Right ventricle myocardium inferior (tissue), 1 donor: Measurements from ENCODE around the gene SLC16A3. TPM values are rescaled to one million over a fixed set of nuclear protein-coding genes. Genes with fewer than 3 reads are reported as not detected.

Experiments
- ATAC-seq: fragments of 200-7000 bp; cut with Tn5 transposase; one replicate; pipeline ENCODE4 v1.9.1; 2020; ENCODE audit warnings: mild to moderate bottlenecking, moderate library complexity
- DNase-seq: peaks from one replicate; pipeline ENCODE4 v3.0.0; 2021; ENCODE audit errors: missing footprints
- intact Hi-C: fragments of 100-400 bp; cut with DNase I; formaldehyde crosslinking; loops from one replicate; pipeline ENCODE4 v1.11.0; 2022
- total RNA-seq: library from RNA; stranded (reverse); fragmentation: NEBNext Ultra II Directional; extraction: Animal tissue kit (Norgen Biotek cat#: 25700); gene quantifications from one replicate; pipeline ENCODE4 v1.2.1, GENCODE V29; 2021
- donor health status: DM: no; HTN: yes; CAD: no; lungs with severe emphysema.

SLC16A3 gene
- total RNA-seq, 1 donor from 2014 or later: 10.4 TPM

DNA sequence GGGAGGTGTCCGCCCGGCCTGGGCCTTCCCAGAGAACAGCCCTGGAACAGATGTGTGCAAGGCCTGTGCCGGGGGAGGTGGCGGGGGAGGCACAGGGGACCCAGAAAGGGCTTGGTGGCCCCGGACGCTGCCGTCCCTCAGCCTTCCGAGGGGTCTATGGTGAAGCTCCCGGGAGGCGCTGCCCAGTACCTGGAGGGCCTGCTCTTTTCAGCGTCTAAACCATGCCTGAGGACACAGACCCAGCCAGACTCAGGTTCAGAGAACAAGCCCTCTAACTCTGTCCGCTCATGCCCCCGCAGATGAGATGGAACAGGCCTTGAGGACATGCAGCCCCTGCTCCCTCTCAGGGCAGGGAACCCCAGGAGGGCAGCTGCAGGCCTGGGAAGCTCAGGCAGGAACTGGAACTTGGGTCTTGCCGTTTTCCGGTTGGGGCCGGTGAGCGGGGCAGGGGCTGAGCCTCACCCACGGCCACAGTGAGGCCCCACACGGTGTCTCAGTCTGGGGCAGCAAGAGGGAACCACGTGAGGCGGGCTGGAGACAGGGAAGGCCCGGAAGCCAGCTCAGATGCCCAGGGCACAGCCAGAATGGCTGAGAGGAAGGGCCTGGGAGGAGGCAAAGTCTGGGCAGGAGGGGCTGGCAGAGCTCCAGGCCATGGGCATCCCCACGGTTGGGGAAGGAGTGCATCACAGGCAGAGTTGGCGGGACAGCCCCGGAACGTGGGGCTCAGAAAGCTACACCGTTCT, 12.5 kb downstream of the SLC16A3 start:
- intact Hi-C loops: no loop called here
- ATAC-seq: peak; percentile 40

DNA sequence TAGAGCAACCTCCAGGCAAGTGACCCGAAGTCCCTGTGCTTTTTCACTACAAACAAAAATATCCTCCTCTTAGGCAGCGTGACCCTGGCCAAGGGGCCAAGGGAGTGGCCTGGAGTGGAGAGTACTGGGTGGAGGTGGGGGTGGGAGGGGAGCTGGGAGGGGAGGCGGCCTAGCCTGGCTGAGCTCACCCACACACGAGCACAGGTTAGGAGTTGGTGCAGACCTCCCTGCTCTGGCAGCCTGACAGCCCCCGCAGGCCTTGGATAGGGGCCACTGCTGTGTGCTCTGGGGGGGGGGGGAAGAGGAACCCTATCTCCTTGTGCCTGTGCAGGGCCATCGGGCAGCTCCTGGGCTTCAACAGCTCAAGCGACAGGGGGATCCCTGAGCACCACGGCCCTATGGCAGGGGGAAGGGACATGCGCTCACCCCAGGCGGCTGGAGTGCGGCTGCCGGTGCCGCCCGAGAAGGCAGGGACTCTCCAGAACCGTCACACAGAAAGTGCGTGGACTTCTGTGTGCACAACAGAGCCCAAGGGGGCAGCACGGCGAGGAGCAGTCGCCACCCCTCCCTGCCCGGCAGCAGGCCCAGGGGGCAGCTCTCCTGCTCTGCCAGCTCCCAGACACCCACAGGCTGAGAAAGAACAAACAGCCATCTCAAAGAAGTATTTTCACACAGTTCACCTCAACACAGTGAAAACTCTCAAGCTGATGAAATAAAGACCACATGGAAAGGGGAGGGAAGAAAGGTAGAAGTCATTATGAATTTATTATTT, 13.3 kb downstream of the SLC16A3 start:
- ATAC-seq: peak; percentile 42
- DNase-seq: peak; percentile 74
- intact Hi-C loops: loop anchor here (2.0 kb wide), 1 partner anchor 51 kb away; no protein-coding TSS in a partner anchor

More for the DNA sequence above, 12.5 kb downstream of the SLC16A3 start:
- DNase-seq: peak; percentile 92

DNA sequence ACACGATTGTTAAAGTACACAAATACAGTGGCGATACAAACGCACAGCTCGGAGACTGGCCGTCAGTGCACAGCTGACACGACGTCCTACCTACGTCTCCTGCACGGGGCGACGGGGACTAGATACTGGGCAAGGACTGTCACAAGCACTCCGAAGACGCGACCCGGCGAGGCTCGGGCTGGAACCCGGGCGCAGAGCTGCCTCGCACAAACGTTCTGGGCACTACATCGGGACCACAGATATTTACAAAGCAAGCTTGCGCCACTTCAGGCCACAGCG, 13.8 kb downstream of the SLC16A3 start:
- no peak for ATAC-seq

DNA sequence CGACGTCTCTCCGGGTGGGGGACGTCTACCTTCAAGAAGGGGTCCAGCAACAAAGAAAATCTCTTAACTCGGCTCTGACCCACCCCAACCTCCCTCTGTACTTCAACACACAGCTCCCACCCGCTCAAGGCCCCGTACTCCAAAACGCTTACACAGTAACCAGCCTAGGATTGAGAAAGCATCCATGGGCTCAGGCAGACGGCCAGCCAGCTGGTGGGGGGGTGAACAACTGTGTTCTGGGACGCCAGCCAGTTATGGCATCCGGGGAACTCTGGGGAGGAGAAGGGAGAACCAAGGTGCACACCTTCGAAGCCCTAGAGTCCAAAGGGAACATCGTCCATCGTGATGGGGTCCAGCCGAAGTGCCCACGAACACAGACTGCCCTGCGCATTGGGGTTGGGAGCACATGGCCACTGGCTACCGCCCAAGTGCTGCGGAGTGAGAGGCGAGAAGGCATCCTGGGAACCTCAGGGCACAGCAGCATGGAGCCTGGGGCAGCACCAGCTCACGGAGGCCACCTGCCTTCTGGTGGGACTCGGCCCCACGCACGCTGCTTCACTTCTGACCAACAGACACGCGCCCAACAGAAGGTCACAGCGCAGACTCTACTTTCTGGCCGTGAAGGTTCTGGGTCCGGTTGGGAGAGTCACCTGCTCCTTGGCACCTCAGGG, 14.3 kb downstream of the SLC16A3 start:
- ATAC-seq (peak; percentile 44), DNase-seq (peak; percentile 85)
- intact Hi-C loops: loop anchor here (2.0 kb wide), 1 partner anchor 50 kb away; no protein-coding TSS in a partner anchor

More for the DNA sequence above, 13.8 kb downstream of the SLC16A3 start:
- peak; percentile 43 for DNase-seq
- intact Hi-C loops: loop anchor here (2.0 kb wide), 1 partner anchor 50 kb away; no protein-coding TSS in a partner anchor

DNA sequence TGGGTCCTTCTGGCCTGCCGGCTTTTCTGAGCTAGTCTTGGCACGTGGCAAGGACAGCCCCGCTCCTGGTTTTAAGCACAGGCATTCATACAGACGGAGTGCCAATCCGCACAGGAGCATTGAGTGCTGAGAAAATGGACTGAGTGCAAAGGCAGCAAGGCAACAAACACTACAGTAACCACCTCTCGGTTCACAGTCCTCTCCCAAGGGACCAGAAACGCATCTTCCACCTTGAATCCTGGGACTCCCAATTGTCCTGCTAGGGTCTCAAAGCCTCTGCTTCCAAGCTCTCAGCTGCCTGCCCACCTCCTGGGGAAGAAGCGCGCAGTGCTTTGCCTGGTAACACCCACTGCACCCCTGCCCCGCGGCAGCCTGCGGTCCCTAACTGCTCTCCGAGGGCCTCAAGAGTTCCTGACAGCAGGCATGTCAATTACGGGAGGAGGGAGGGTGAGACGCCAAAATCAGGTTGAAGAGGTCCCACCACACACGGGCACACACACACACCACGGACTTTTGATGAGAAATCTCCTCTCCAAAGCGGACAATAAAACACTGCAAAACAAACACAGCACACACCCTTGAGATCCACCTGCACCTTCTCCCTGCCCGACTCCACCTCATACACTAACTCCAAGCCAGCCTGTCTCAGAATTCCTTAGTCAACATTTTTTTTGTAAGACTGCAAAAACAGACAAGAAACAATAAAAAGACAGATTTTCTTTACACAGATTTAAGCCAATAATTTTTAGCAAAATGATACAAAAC, 15.0 kb downstream of the SLC16A3 start:
- intact Hi-C loops: loop anchor here (2.0 kb wide), 1 partner anchor 49 kb away; no protein-coding TSS in a partner anchor
- DNase-seq (peak; percentile 56), ATAC-seq (no peak)

DNA sequence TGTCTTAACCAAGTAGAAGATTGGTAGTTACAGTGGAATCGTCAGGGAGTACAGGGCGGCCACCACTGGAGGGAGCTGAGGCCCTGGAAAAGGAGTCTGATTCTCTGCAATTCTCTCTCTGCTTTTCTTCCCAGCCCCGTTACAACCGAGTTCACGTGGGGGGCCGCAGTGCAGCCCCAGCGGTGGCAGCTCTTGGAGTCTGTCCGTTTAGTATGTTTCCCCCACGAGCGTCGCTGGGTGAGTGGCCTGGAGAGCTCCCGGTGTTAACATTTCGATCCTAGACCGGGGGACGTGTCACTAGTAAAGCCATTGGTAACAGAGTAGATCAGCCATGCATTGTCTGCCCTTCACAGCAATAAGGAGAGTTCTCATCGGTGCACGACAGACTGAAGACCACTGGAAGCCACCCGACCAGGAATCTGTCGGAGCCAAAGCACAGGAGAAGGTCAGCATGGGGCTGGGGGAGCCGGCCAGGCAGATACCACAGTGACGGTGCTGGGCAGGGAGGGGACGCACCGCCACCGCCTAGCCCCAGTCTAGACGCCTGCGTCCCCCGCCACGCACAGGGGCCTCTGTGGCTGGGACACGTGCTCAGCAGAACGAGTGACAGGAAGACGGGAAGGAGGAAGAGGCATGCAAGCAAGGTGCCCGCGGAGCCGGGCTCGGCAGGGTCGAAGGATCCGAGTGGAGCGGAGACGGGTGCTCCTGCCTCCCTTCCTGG, 15.7 kb downstream of the SLC16A3 start:
- intact Hi-C loops: no loop called here
- DNase-seq: peak; percentile 66

DNA sequence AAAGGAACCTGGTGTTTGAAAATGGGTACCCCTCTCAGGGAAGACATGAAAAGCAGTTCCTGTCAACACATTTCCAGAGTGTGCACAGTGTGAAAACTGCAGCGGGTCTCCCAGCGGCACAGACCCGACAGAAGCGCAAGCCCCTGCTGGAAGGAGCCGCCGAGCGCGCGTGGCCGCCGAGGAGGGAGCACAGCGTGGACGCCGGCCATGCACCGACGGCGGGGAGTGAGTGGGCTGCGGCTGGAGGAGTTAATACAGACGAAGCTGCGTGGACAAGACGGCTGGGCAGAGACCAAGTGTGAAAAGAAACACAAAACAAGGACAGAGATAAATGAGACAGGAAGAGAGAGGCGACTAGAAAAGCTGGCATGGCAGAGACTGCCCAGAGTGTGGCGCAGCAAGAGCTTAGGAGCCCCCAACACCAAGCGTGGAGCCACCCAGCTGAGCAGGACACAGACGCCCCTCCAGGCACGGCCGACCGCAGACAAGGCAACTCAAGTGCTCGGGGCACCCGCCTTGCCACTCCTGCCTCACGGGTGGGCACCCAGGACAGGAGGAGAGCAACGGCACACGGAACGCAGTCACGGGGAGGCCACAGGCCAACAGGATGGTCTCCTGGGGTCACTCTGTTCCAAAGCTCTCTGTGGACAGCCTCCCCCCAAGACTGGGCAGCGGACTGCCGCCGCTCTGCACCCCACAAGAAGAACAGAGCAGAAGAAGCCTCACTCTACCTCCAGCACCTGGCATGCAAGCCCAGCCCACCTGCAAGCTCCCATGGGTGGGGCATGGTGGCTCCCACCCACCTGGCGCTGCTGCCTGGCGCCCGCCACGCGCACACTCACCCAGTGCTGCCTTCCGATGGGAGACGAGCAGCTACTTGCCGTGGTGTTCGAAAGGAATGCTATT, 16.5 kb downstream of the SLC16A3 start:
- ATAC-seq (no peak), DNase-seq (peak; percentile 62)
- intact Hi-C loops: no loop called here

More for the DNA sequence above, 15.7 kb downstream of the SLC16A3 start:
- no peak for ATAC-seq

DNA sequence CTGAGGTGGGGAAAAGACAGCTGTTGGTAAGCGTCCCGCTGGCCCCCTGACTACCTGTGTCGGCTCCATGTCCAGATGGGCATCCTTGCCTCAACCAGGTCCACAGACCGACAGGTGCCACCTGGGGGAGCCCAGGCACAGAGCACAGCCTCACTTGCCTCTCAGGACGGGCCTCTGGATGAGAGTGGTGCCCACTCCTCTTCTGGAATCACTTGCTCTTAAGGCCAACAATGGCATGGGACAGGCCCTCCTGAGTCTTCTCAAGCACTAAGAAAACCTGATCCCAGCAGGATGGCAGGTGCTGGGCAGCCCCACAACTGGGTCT, 17.2 kb downstream of the SLC16A3 start:
- ATAC-seq: no peak
- intact Hi-C loops: no loop called here
- peak; percentile 57 for DNase-seq

DNA sequence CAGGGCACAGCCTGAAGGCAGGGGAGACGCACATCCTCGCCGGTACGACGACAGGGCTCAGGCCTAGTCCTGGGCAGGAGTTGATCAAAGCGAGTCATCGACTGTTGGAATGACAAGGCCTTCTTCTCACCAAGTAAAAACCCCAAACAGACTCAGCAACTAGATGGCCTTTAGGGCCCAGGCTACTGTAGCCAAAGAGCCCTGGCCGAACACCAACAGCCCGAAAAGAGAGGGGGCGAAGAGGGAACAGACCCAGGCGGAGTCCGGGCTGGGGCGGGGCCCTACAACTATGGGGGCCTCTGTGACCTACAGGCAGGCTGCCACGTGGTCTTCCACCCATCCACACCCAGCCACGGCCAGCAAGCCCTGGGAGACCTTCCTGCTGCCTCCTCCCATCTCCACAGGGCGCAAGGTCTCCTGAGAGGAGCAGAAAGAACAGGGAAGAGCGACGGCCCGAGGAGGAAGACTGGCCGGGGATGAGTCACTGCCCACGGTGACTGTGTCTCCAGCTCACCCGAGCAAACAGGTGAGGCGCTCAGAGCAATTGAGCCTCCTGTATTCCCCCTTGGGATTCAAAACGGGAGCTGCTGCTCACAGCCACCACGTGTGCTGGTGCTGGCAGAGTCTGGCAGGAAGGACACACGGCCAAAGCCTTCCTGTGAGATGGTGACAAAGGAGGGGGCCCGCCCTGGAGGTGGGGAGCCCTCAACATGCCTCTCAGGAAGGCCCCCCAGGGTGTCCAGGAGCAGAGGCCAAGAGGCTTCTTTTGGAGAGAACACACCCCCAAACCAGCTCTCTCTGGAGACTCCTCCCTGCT, 17.7 kb downstream of the SLC16A3 start:
- DNase-seq: peak; percentile 62
- intact Hi-C loops: no loop called here
- ATAC-seq: peak; percentile 24

DNA sequence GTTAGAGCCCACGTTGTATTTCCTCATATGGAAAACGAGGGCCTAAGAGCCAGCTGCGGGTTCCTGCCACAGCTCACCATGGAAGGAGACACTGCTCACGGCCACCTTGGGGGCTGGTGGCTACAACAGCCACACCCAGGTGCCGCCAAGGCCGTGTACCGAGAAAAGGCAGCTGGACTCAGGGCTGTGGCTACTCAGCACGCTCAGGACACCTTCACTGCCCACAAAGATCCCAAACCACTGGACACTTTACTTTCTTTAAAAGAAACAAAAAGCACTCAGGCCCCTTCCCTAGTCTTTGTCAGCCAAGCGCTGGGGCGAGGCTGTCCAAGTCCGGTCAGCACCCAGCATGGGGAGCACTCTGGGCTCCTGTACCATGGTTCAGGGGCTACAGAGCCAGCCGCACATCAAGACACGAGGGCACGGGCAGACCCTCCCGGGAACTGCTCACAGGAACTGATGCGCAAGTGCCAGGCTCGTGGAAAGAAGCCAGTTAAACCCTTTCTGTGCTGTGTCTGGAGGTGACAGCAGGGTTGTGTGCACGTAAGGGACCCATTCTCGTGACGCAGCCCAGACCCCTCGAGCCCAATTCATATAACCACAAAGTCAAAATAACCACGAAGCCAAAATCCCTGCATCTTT, 18.5 kb downstream of the SLC16A3 start:
- ATAC-seq (no peak), DNase-seq (peak; percentile 55)
- intact Hi-C loops: no loop called here

DNA sequence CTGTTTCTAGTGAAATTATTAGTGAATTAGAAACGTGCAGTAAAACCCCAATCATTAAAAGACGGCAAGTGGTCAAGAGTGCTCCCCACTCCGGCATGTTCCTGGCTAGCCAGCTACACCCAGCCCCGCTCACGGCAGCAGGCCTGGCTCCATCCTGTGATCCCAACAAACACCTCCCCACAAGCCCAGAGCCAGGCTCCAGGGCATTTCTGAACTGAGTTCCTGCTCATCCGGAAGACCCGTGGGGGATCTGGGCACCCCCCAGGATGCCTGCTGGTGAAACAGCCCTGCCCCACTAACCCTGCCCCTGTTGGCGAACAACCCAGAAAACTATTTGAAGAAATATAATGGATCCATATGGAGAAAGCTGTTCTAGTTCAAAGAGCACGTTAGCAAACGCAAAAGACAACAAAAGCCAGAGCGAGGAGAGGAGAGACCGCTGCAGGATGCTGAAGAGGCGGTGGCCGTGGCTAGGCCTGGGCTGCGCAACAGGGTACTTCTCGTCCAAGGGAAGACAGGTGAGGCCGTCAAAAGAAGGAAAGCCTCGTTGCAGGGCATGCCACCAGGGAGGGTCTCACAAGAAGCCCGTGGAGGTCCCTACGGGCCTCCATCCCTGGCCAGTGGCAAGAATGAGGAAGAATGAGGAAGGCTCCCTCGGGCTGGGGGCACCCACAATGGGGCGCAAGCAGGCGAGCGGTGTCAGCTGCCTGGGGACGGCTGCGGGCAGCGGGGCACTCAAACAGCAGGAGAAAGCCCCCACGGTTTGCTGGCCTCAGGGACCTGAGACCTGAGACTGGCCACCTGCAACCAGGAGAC, 19.2 kb downstream of the SLC16A3 start:
- DNase-seq (peak; percentile 40), ATAC-seq (no peak)
- intact Hi-C loops: no loop called here

DNA sequence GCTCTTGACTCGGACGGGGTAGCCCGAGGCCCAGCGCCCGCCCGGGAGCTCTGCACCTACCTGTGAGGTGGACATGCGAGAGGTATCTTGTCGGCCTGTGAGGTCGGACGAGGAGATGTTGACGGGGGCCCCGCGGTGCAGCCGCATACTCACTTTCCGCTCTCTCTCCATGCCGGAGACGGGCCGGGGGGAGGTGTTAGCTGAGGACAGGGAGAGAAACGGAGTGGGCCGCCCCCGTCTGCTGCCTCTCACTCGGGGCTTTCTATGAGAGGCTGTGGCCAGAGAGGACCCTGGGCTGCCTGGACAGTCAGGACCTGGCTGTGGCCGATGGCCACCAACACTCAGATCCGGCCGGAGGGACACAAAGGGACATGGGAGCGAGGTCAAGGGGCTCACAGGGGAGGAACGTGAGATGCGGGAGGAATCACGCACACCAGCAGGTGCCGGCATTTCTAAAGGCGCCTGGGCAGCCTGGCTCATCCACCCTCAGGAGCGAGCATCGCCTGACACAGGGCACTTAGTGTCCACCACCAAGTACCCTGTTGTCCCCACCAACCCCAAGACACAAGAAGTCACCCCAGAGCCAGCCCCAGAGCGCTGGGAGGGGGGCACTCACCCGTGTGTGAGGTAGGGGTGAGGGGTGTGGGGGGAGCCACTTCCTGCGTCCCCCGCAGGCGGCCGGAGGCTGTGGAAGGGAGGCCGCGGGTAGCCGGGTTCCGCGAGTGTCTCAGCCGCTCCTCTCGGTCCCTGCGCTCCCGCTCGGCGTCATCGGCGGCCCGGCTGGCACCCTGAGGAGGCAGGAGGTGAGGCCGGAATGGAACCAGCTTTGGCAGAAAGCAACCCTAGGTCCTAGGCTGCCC, 20.2 kb downstream of the SLC16A3 start:
- DNase-seq (peak; percentile 43), ATAC-seq (no peak)
- intact Hi-C loops: no loop called here

DNA sequence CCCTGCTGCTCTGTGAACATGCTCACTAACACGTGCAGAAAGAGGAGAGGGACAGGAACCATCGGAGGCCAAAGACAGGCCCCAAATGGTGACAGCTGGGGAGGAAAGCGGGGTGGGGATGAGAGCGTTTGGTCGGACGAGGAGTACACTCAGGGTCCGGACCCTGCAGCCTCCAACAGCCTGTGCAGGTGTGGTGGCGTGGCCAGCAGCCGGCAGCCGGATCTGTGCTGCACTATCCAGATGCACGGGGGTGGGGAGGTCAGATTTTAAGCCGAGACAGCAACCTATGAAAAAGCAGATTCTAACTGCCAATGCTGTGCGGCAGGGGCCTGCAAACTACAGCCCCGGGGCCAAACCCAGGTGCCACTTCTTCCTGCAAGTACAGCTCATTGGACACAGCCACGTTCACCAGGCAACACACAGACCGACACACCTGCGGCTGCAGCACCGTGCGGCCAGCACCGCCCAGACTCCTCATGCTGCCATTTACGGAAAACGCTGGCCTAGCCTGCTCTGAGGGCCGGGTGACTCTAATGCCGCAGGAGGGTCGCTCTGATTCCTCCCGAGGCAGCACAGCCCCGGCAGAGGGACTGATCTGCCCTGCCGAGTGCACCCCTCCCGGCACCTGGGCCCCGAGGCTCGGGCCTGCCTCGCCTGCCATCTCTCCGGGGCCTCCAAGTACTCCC, 21.2 kb downstream of the SLC16A3 start:
- DNase-seq: peak; percentile 52
- intact Hi-C loops: no loop called here
- no peak for ATAC-seq
